ENCODE results near the gene IRF2BP2.

Gene IRF2BP2

GRCh38 chr1:234586304-234586703, 23.7 kb downstream of the IRF2BP2 start:
- TF ChIP-seq, protein P1, sequence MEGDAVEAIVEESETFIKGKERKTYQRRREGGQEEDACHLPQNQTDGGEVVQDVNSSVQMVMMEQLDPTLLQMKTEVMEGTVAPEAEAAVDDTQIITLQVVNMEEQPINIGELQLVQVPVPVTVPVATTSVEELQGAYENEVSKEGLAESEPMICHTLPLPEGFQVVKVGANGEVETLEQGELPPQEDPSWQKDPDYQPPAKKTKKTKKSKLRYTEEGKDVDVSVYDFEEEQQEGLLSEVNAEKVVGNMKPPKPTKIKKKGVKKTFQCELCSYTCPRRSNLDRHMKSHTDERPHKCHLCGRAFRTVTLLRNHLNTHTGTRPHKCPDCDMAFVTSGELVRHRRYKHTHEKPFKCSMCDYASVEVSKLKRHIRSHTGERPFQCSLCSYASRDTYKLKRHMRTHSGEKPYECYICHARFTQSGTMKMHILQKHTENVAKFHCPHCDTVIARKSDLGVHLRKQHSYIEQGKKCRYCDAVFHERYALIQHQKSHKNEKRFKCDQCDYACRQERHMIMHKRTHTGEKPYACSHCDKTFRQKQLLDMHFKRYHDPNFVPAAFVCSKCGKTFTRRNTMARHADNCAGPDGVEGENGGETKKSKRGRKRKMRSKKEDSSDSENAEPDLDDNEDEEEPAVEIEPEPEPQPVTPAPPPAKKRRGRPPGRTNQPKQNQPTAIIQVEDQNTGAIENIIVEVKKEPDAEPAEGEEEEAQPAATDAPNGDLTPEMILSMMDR (conservative IDR thresholded peaks at IDR 0.05; ENCODE audit: low read depth, low read length): no peak
- H3K4me3 ChIP-seq (ENCODE audit: low read length): no peak overlapping the region
- DNase-seq (ENCODE audit: low read depth): no peak

GRCh38 chr1:234585330-234586055, 24.5 kb downstream of the IRF2BP2 start:
- H3K4me3 ChIP-seq (ENCODE audit: low read length): no peak overlapping the region
- TF ChIP-seq, protein P1 (conservative IDR thresholded peaks at IDR 0.05; ENCODE audit: low read depth, low read length): no peak
- no peak for DNase-seq (ENCODE audit: low read depth)

DNA sequence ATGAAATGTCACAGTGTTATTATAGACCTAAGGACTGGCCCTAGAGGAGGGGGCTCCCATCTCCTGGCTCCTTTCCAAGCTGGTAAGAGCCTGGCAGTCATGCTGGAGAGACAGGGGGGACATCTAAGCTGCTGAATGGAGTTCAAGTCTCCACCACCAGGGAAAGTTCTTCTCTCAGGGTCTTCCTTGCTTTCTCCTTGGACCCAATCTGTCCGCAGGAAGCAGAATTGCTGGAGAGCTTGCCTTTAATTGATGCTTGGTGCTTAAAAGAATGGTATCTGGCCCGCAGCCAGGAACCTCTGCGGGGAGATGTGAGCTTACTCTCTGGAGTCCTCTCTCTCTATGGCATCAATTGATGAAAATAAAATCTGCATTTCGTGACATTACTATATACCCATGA, 25.1 kb downstream of the IRF2BP2 start:
- no peak overlapping the region for H3K4me3 ChIP-seq (ENCODE audit: low read length)
- no peak for DNase-seq (ENCODE audit: low read depth)
- TF ChIP-seq, protein P1 (conservative IDR thresholded peaks at IDR 0.05; ENCODE audit: low read depth, low read length): no peak

DNA sequence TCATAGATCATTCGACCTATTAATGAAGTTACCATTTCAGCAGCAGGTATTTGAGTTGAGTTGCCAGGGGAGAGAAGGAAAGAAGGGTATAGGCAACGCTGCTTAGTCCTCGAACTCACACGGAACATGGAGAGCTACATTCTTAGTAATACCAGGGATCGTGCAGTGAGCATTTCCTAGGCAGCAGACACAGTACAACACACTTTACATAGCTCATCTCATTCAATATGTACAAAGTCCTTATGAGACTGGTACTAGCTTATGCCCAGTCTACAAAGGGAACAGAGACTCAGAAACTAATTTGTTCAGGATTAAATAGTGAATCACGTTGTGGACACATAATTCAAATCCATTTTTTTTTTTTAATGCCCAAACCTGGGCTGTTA, 25.6 kb downstream of the IRF2BP2 start:
- DNase-seq (ENCODE audit: low read depth): no peak
- TF ChIP-seq, protein P1 (conservative IDR thresholded peaks at IDR 0.05; ENCODE audit: low read depth, low read length): no peak
- H3K4me3 ChIP-seq (ENCODE audit: low read length): no peak overlapping the region

- no peak for DNase-seq (ENCODE audit: low read depth)
- TF ChIP-seq, protein P1 (conservative IDR thresholded peaks at IDR 0.05; ENCODE audit: low read depth, low read length): no peak
- H3K4me3 ChIP-seq (ENCODE audit: low read length): no peak overlapping the region
Measured at GRCh38 chr1:234583755-234584419, 26.1 kb downstream of the IRF2BP2 start.

GRCh38 chr1:234582681-234583301, 27.2 kb downstream of the IRF2BP2 start:
- H3K4me3 ChIP-seq (ENCODE audit: low read length): no peak overlapping the region
- TF ChIP-seq, protein P1 (conservative IDR thresholded peaks at IDR 0.05; ENCODE audit: low read depth, low read length): no peak
- no peak for DNase-seq (ENCODE audit: low read depth)
